ENCODE data around the gene NGDN.

Gene NGDN

DNA sequence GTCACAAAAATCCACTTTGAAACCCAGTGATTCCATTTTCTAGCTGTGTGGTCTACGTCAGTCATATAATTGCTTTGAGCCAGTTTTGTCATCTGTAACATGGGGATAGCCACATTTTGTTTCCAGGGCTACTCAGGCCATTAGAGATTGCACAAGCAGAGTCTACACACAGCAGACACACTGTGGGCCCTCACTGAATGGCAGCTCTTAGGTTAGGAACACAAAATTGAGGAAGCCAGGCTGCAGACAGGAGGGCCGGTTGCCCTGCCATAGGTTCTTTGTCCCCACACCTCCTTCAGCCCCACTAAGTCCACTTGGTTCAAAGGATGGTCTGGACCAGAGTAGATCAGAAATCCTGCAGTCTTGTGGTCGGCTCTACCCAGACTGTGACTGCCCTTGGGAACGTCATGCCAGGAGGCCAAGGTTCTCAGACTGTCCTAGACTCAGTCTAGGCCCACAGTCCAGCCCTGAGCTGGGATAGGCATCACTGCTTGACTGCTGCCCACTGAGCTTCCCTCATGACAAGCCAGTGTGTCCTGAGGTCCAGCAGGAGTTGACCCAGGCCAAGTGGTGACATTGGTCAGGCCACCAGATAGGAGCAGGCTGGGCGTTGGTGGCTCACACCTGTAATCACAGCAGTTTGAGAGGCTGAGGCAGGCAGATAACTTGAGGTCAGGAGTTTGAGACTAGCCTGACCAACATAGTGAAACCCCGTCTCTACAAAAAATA, 30.2 kb upstream of the NGDN start:
- DNase-seq = no peak

DNA sequence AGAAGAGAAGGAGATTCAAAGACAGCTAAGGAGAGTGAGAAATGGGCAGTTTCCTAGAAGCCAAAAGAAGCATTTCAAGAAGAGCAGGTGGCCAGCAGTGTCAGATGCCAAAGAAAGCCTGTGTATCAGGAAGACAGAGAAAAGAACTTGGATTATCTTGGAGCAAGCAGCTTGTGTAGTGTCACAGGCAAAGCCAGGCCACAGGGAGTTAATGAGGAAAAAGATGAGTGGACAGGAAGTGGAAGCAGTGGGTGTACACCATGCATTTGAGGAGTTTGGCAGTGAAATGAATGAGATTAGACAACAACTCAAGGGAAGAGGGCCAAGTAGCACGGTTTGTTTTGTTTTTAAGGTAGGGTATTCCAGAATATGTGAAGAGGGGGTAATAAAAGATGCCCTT, 28.4 kb upstream of the NGDN start:
- DNase-seq = no peak

DNA sequence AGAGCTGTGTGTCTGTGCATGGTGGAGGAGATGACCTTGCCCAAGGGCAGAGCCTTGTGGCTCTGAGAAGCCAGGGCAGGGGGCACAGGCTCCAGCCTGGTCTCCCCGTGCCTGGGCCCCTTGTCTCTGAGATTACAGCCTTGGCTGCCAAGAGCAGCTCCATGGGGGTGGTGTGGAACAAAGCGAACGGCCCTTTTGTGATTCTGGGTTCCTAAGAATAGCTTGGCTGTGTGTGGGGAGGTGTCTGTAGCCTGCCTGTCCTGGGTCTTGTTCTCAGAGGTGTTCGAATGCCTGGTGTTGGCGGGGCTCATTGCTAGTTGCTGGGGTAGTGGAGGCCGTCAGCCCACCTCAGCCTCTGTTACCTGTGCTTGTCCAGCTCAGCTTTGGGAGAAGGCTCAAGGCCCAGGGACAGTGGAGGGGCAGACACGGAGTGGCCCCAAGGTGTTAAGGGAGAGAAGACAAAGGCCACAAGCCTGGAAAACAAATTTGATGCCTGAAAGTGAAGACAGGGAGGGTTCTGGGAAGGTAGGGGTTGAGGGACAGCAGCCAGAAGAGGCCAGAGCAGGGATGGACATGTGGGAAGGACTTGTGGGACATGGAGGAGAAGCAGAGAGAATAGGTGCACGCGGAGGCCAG, 26.7 kb upstream of the NGDN start:
- no peak for DNase-seq

DNA sequence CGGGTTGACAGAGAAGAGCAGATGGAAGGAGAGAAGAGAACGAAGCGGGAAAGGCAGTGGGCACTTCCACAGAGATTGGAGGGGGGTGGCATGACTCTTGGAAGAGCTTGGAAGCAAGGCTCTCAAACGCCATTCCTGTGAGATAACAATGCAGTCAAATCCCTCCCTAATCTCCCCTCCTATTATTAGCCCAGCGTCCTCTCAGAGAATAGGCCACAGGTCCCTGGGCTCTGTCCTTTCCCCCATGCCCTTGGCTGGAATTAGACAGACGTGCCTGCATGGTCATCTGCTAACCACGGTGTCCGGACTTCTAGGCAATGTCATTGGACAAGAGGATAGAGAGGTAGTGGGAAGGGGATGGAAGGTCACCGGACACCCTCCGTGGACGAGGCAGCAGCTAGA, 26.1 kb upstream of the NGDN start:
- DNase-seq = no peak

DNA sequence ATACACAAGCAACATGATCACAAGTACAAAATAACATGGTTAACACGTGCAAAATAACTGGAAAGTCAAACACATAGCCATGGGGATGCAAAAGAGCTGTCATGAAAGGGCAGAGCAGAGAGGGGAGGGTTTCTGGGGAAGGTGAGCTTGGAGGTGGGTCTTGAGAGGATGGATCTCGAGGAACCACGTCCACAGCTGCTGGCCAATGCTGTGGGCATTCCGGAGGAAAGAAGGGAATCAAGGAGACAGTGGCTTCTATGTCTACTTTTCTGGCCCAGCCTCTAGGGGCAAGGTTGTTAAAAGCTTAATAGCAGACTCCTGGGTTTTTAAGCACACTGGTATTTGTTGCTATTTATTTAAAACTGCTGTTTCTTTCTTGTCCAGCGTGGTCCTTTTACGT, 25.6 kb upstream of the NGDN start:
- no peak for DNase-seq

DNA sequence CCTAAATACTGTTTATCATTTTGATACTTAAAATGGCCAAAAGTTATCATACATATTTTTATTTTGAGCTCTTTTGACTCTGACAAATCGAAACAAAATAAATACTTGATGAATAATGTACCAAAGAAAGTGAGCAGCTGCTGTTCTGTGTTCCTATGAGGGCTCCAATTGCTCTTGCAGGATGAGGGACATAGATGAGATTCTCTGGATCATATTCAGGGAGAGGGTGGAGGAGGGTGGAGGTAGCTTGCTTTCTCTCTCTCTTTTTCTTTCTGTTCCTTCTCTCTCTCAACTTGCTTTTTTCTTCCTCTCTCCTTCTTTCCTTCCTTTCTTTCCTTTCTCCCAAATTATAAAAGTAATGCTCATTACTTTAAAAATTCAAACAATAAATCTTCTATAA, 25.2 kb upstream of the NGDN start:
- no peak for DNase-seq

DNA sequence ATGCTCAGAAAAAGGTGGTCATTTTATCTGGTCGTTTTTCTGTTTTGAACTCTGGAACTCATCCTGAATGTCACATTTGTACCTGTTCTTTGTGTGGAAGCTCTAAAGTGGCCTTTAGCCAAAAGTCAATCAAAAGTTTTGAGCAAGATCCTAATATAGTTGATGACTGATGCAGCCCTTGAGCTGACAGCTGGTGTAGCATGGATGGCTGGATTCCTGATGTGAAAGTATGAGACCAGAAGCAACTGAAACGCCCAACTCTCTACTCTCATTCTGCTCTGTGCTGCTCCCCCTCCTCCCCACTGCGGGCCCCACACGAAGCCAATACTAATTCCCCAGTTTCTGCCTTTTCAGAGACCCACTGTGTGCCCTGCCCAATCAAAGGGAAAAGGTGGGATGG, 23.7 kb upstream of the NGDN start:
- DNase-seq = no peak

DNA sequence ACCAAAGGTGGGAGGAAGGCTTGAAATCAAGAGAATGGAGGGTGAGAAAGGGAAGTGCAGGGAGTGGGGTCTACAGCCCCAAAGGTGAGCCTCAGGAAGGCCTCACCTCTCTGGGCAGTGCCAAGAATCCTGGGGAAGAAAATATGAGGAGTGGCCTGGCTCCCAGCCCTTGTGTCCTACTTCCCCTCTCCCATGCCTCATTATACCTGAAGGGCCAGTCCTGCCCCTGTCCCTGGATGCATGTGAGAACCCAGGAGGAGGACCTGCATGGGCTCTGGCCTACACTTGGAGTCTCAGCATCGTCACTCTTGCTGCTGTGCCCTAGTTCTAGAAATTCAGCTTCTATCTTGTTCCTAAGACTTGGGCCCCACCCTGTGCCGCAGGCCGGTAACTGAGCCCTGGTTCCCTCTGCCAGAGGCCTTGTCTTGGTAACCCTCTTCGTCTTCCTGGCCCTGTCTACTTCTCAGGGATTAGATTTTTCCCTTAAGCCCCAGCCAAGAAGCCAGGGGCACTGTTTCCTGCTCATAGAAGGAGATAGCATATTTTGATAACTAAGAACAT, 23.1 kb upstream of the NGDN start:
- DNase-seq = no peak

DNA sequence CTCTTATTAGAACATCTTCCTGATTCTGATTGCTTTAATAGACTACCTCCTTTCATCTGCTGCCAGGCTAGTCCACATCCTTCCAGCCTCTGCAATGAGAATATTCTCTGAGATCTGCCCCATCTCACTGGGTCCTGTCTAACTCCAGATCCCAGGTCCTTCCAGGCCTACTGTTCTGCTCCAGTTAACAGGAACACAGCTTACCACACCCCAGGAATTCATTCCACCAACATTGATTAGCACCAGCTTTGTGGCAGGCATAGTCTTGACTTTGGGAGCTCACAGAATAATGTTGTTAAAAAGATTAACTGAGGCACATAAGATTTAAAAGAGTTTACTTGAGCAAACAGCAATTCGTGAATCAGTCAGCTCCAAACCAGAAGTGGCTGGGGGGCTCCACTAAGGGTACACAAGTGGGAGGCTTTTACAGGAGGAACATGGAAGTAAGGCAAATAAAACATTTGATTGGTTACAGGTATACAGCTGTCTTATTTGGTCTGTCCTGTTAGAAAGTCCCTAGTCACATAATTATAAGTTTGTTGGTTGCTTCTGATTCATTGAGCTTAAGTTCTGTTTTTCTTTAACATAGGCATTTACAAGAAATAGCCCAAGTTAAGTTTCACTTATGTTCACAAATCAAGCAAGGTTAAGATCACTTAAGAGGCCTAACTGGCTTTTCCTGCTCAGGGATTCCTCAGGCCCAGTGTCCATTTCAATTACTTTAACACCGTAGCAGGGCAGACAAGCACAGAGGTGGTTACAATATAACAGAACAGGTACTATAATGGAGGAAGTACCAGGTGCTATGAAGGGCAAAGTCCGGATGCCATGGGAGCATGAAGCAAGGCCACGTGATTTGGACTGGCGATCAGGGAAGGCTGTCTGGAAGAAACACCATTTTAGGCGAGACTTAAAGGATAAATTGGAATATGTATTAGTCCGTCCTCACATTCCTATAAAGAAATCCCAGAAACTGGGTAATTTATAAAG, 21.8 kb upstream of the NGDN start:
- peak; percentile 84 for DNase-seq

DNA sequence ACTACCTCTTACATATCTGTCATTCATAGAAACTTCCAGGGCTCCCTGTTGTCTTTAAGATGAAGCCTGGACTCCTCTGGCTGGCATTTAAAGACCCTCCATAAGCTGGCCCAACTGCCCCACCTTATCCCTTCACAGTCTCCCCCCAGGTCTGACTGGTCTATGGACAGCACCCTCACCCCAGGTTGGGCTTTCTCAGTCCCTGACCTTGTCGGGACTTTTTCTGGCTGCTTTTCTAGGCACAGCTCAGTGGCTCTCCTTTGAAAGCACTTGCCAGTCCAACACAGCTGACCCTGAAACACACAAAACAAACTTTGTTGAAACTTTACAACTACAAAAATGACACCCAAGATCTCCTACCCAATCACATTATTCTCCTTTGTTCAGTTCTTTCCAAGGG, 20.2 kb upstream of the NGDN start:
- DNase-seq = no peak

DNA sequence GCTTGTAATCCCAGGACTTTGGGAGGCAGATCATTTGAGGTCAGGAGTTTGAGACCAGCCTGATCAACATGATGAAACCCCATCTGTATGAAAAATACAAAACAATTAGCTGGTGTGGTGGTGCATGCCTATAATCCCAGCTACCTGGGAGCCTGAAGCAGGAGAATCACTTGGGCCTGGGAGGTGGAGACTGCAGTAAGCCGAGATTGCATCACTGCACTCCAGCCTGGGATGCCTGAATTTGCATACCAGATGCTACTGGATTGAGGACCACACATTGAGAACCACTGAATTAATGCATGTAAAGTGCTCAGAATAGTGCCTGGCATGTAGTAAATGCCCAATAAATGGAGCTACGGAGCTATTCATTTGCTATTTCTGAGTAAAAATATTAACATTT, 19.1 kb upstream of the NGDN start:
- no peak for DNase-seq

DNA sequence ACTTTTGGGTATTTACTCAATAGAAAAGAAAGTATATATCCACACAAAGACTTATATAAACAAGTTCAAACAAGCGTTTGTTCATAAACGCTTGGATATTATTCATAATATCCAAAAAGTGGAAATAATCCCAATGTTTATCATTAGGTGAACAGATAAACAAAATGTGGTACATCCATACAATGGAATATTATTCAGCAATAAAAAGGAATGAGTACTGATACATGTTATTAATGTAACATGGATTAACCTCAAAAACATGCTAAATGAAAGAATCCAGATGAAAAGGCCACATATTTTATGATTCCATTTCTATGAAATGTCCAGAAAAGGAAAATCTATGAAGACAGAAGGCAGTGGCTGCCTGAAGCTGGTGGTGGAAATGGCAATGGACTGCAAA, 17.3 kb upstream of the NGDN start:
- DNase-seq = no peak

DNA sequence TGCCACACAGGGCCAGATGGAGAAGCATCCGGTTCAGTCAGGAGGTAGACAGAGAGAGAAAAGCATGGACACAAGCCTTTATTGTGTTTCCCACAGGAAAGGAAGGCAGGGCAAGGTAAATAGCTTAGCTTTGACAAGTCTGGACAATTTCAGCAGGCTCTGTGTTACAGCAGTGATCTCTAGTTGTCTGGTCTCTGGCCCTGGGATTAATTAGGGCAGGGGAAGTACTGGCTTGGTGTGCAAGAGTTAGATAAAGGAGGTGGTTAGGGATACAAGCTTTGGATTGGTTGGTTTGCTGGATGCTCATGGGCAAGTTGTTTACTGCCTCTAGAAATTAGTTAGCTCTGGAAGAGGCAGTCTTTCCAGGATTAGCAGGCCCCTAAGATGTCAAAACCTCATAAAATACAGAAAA, 15.1 kb upstream of the NGDN start:
- no peak for DNase-seq

DNA sequence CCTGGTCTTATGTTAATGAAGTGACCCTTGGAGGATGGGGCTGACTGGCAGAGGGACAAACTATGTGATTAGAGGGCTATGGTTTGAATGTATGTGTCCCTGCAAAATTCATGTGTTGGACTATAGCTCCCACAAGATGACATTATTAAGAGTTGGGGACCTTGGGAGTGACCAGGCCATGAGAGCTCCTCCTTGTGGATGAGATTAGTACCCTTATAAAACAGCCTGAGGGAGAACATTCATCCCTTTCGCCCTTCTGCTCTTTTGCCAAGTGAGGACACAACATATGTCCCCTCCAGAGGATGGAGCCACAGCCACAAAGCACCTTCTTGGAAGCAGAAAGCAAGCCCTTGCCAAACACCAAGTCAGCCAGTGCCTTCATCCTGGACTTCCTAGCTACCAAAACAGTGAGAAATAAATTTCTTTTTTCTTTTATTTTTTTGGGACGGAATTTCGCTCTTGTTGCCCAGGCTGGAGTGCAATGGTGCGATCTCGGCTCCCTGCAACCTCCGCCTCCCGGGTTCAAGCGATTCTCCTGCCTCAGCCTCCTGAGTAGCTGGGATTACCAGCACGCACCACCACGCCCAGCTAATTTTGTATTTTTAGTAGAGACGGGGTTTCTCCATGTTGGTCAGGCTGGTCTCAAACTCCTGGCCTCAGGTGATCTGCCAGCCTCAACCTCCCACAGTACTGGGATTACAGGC, 12.5 kb upstream of the NGDN start:
- DNase-seq = peak; percentile 24

DNA sequence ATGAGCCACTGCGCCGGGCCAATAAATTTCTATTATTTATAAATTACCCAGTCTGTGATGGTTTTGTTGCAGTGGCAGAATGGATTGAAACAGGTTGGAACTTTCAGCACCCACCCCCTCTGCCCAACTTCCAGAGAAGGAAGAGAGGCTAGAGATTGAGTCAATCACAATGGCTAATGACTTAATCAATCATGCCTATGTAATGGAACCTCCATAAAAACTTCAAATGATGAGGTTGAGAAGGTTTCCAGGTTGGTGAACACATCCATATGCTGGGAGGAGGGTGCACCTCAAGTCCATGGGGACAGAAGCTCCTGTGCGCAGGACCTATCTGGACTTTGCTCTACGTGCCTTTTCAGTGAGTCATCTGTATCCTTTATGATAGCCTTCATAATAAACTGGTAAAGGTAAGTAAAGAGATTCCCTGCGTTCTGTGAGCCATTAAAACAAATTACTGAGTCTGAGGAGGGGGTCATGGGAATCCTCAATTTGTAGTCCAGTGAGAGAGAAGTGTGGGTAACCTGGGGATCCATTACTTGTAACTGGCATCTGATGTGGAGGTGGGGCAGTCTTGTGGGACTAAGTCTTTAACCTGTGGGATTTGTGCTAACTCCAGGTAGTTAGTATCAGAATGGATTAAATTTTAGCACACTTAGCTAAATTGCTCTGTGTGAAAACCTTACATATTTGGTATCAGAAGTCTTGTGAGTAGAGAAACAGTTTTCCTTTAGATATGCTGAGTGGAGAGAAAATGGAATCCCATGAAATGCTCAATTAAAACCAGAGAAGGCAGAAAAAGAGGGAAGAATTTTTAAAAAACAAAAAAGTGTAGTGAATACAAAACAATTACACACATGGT, 11.7 kb upstream of the NGDN start:
- peak; percentile 65 for DNase-seq

DNA sequence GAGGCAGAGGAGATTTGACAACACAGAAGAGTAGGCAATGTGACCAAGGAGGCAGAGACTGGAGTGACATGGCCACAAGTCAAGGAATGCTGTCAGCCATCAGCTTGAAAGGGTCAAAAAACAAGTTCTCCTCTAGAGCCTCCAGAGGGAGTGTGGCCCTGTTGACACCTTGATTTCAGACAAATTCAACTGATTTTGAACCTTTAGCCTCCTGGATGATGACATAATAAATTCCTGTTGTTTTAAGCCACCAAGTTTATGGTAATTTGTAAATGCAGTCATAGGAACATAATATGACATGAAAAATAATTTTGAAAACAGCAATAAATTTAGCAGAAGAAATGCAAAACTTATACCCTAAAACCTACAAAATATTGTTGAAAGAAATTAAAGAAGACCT, 8.5 kb upstream of the NGDN start:
- no peak for DNase-seq

DNA sequence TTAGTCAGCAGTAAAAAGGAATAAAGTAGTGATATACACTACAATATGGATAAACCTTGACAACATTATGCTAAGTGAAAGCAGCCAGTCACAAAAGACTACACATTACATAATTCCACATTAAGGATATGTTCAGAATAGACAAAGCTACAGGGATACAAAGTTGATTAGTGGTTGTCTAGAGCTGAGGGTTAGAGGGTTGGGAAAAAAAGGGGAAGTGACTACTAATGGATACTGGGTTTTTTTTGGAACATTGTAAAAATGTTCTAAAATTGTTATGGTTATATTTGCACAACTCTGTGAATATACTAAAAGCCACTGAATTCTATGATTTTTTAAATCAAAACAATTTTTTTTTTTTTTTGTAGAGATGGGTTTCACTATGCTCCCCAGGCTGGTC, 4.8 kb upstream of the NGDN start:
- no peak for DNase-seq

DNA sequence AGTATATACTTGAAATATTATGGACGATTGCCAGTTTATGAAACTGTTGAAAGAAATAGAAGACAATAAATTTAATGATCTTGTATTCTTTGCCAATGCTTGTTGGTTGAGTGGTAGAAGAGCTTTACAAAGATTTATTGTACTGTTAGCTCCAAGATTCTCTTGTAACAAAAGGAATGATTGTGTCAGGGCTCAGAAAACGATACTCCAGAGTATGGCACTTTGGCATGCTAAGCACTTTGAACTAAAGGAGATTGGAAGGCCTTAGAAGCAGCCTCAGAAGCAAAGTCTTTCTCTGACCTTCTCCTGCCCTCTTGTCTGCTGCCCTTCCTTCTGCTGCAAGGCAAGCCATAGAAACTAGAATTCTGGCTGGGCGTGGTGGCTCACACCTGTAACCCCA, 4.2 kb upstream of the NGDN start:
- DNase-seq = no peak

DNA sequence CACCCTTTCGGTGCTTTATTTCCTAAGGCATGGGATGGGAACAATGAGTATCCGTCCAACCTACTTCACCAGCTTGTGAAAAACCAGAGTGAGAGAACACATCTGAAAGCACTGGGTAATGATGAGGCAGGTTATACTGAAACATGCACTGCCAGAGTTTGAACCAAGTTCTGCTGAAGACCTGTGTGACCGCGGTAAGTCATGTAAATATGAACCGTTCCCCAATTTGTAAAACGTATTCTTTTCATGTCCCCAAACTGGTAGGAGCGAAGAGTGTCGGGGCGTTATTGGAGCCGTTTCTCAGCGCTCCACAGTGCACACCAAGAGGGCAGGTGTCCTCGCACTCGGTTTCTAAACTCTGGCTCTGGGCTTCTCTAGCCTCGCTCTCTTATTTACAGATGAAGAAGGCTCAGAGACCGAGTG, 788 bp upstream of the NGDN start:
- DNase-seq = no peak

DNA sequence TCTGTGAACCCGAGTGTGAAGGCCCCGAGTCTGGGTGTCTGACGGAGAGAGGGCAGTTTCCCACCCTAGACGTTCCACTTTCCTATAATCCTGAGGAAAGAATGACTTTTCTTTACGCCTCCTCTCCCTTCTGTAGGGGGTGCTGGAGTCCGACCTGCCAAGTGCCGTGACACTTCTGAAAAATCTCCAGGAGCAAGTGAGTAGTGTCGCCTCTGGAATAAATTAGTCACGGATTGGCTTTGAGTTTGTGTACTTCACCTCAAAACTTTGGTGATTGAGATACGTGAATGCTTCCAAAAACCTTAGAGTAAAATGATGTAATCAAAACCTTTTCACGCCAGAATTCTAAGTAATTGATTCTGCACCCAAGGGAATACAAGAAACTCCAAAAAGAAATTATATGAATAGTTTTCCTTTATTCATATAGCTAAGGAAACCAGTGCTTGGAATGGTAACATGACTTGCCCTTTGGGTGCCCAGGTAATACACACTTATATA, 452 bp downstream of the NGDN start:
- DNase-seq = no peak

DNA sequence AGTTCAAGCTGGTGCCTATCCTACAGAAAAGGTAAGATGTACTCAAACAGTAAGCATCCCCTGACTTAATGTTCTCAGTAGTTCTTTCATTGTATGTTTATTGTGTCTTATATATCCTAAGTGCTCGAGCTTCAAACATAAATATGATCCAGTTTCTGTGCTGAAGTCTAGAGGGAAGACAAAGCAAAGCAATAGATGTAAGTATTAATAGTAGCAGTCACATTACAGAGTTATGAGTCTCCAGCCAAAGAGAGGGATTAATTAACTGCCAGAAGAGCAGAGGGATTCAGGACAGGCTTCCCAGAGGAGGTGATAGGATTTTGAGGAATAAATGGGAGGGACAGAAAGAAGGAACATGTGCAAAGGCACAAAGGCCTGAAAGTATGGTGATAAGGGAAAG, 1.4 kb downstream of the NGDN start:
- no peak for DNase-seq
